ENCODE data around the gene DSTYK.
"Not testable (repeated sequence)": the region's sequence is repeated elsewhere in the genome, so short reads cannot be mapped to it uniquely, and the experiment has no call there.

Gene DSTYK

DNA sequence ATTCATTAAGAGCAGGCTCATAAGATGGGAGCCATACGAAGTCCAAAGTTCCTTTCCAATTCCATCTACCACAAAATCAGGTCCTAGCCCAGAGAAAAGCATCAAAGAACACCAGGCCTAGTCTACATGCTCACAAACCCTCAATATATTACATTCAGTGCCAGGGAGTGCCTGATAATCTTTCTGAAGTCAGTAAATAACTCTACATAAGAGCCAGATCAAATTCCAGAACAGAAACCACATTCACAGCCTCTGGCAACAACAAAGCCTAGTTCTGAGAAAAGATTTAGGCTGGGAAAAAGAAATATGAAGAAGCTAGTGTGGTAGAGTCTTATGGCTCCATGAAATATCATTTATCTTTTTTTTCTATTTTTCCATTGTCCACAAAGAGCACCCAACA lies 49.2 kb downstream of the DSTYK start:
- Histone ChIP-seq H3K4me1 (ENCODE audit: insufficient read depth, low read length, poor library complexity, severe bottlenecking) (peaks cover 9% of the 10 kb centered on the region), H3K9me2 (replicated peaks; ENCODE audit: low read depth, low read length) (no peaks in the 10 kb centered on the region), H3K36me3 (ENCODE audit: insufficient read depth, low read length) (peaks cover 70% of the 10 kb centered on the region; the same call in 1 of the 2 replicates)

GRCh38 chr1:205161076-205161475 lies 50.4 kb downstream of the DSTYK start:
- no peak overlapping the region for H3K9ac ChIP-seq (ENCODE audit: low read depth, low read length, poor library complexity, severe bottlenecking)
- H3K27me3 ChIP-seq (ENCODE audit: insufficient read depth, low read length, poor library complexity, severe bottlenecking) = no peaks in the 10 kb centered on the region
- H3K9me2 ChIP-seq (replicated peaks; ENCODE audit: low read depth, low read length) = no peaks in the 10 kb centered on the region
- TF ChIP-seq EZH2phosphoT487 (IDR thresholded peaks at IDR 0.05; ENCODE audit: borderline replicate concordance) = no peak
- TF ChIP-seq, protein P1, sequence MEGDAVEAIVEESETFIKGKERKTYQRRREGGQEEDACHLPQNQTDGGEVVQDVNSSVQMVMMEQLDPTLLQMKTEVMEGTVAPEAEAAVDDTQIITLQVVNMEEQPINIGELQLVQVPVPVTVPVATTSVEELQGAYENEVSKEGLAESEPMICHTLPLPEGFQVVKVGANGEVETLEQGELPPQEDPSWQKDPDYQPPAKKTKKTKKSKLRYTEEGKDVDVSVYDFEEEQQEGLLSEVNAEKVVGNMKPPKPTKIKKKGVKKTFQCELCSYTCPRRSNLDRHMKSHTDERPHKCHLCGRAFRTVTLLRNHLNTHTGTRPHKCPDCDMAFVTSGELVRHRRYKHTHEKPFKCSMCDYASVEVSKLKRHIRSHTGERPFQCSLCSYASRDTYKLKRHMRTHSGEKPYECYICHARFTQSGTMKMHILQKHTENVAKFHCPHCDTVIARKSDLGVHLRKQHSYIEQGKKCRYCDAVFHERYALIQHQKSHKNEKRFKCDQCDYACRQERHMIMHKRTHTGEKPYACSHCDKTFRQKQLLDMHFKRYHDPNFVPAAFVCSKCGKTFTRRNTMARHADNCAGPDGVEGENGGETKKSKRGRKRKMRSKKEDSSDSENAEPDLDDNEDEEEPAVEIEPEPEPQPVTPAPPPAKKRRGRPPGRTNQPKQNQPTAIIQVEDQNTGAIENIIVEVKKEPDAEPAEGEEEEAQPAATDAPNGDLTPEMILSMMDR (conservative IDR thresholded peaks at IDR 0.05; ENCODE audit: low read length) = no peak
- no peaks in the 10 kb centered on the region for H4K20me1 ChIP-seq (ENCODE audit: insufficient read depth, low read length, poor library complexity, severe bottlenecking)
- H3K9me3 ChIP-seq (ENCODE audit: insufficient read depth, low read depth, low read length) = peaks cover 8% of the 10 kb centered on the region; the same call in 1 of the 2 replicates
- H3K36me3 ChIP-seq (ENCODE audit: insufficient read depth, low read length) = peaks cover 74% of the 10 kb centered on the region; the same call in 1 of the 2 replicates
- no peak overlapping the region for H2AFZ ChIP-seq (ENCODE audit: low read length)
- no peaks in the 10 kb centered on the region for H3F3A ChIP-seq (ENCODE audit: low read depth)
- H3K79me2 ChIP-seq (ENCODE audit: insufficient read depth, low read length) = no peaks in the 10 kb centered on the region
- peaks cover 9% of the 10 kb centered on the region for H3K4me1 ChIP-seq (ENCODE audit: insufficient read depth, low read length, poor library complexity, severe bottlenecking)
- H3K4me3 ChIP-seq (ENCODE audit: low read length, poor library complexity, severe bottlenecking) = no peak overlapping the region
- H3K4me2 ChIP-seq (ENCODE audit: low read depth, low read length, poor library complexity, severe bottlenecking) = no peak overlapping the region

More for the DNA sequence above, 49.2 kb downstream of the DSTYK start:
- H4K20me1 ChIP-seq (ENCODE audit: insufficient read depth, low read length, poor library complexity, severe bottlenecking) = no peaks in the 10 kb centered on the region
- H3F3A ChIP-seq (ENCODE audit: low read depth) = no peaks in the 10 kb centered on the region
- no peaks in the 10 kb centered on the region for H3K27me3 ChIP-seq (ENCODE audit: insufficient read depth, low read length, poor library complexity, severe bottlenecking)
- no peak overlapping the region for H3K9ac ChIP-seq (ENCODE audit: low read depth, low read length, poor library complexity, severe bottlenecking)
- TF ChIP-seq, protein P1 (conservative IDR thresholded peaks at IDR 0.05; ENCODE audit: low read length) = no peak
- TF ChIP-seq EZH2phosphoT487 (IDR thresholded peaks at IDR 0.05; ENCODE audit: borderline replicate concordance) = no peak
- H2AFZ ChIP-seq (ENCODE audit: low read length) = no peak overlapping the region
- no peak overlapping the region for H3K4me2 ChIP-seq (ENCODE audit: low read depth, low read length, poor library complexity, severe bottlenecking)
- H3K79me2 ChIP-seq (ENCODE audit: insufficient read depth, low read length) = no peaks in the 10 kb centered on the region
- H3K9me3 ChIP-seq (ENCODE audit: insufficient read depth, low read depth, low read length) = no peaks in the 10 kb centered on the region
- no peak overlapping the region for H3K4me3 ChIP-seq (ENCODE audit: low read length, poor library complexity, severe bottlenecking)

- Histone ChIP-seq H3K79me2 (ENCODE audit: insufficient read depth, low read length) (no peaks in the 10 kb centered on the region), H3F3A (ENCODE audit: low read depth) (no peaks in the 10 kb centered on the region), H3K9ac (ENCODE audit: low read depth, low read length, poor library complexity, severe bottlenecking) (no peak overlapping the region), H3K9me3 (ENCODE audit: insufficient read depth, low read depth, low read length) (peaks cover 14% of the 10 kb centered on the region; the same call in 1 of the 2 replicates), H4K20me1 (ENCODE audit: insufficient read depth, low read length, poor library complexity, severe bottlenecking) (no peaks in the 10 kb centered on the region), H3K4me1 (ENCODE audit: insufficient read depth, low read length, poor library complexity, severe bottlenecking) (no peaks in the 10 kb centered on the region), H3K27me3 (ENCODE audit: insufficient read depth, low read length, poor library complexity, severe bottlenecking) (no peaks in the 10 kb centered on the region), H2AFZ (ENCODE audit: low read length) (no peak overlapping the region), H3K4me3 (ENCODE audit: low read length, poor library complexity, severe bottlenecking) (no peak overlapping the region), H3K9me2 (replicated peaks; ENCODE audit: low read depth, low read length) (no peaks in the 10 kb centered on the region), H3K36me3 (ENCODE audit: insufficient read depth, low read length) (peaks cover 80% of the 10 kb centered on the region; the same call in 1 of the 2 replicates), H3K4me2 (ENCODE audit: low read depth, low read length, poor library complexity, severe bottlenecking) (no peak overlapping the region)
- TF ChIP-seq, protein P1 (conservative IDR thresholded peaks at IDR 0.05; ENCODE audit: low read length) = no peak
- TF ChIP-seq EZH2phosphoT487 (IDR thresholded peaks at IDR 0.05; ENCODE audit: borderline replicate concordance) = no peak
These were observed 53.4 kb downstream of the DSTYK start for GRCh38 chr1:205158048-205158616.

GRCh38 chr1:205155665-205156377 lies 55.7 kb downstream of the DSTYK start:
- Histone ChIP-seq H3K36me3 (ENCODE audit: insufficient read depth, low read length) (peaks cover 60% of the 10 kb centered on the region; the same call in 1 of the 2 replicates), H3K9me3 (ENCODE audit: insufficient read depth, low read depth, low read length) (peaks cover 14% of the 10 kb centered on the region; the same call in 1 of the 2 replicates)
- H3K27me3 ChIP-seq (ENCODE audit: insufficient read depth, low read length, poor library complexity, severe bottlenecking); H3K9me2 ChIP-seq (replicated peaks; ENCODE audit: low read depth, low read length); H3K4me1 ChIP-seq (ENCODE audit: insufficient read depth, low read length, poor library complexity, severe bottlenecking); H3F3A ChIP-seq (ENCODE audit: low read depth); H2AFZ ChIP-seq (ENCODE audit: low read length); H3K9ac ChIP-seq (ENCODE audit: low read depth, low read length, poor library complexity, severe bottlenecking); H4K20me1 ChIP-seq (ENCODE audit: insufficient read depth, low read length, poor library complexity, severe bottlenecking); H3K4me2 ChIP-seq (ENCODE audit: low read depth, low read length, poor library complexity, severe bottlenecking); H3K4me3 ChIP-seq (ENCODE audit: low read length, poor library complexity, severe bottlenecking); H3K79me2 ChIP-seq (ENCODE audit: insufficient read depth, low read length): not testable (repeated sequence)
